GM18526 (cell line): Measurements from ENCODE around the gene NSD1.

Experiments
- POLR2A ChIP-seq: IDR thresholded peaks from 3 replicates; pipeline ENCODE4 v1.6.1; 2011; ENCODE audit not compliant: insufficient read length; ENCODE audit errors: extremely low read depth

Gene NSD1

DNA sequence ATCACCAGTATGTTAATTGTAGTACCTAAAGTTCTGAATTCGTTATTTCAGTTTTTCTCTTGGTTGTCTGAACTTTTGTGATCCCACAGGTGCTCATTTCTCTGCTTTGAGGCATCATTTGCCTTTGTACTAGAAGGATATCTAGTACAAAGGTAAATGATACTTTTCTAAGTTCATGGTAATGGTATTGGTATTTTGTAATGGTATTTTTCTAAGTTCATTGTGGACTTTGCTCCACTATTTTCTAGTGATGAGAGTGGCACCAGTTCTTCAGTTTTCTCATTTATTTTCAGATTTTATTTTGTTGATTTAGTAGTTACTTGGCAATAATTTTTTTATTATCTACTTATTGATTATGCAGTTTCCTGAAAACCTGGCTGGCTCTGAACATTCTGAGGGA, 127.9 kb downstream of the NSD1 start:
- no peak for TF ChIP-seq POLR2A

GRCh38 chr5:177264178-177264577, 130.6 kb downstream of the NSD1 start:
- TF ChIP-seq POLR2A: no peak

DNA sequence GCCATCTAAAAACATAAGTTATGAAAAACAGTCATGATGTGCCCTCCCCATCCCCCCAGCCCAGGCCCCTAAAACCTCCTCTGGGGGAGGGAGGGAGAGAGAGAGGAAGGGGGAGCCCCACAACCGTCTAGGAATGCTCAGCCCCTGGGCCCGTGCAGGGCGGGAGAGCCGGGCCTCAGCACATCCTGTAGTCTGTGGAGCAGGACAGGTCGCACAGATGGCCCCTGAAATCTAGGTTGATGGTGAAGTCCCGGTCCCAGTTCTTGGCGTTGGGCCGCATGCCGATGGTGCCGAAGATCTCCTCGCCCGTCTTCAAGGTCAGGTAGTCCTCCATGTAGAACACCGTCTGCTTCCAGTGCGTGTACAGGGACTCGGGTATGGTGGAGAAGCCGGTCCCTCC, 131.8 kb downstream of the NSD1 start:
- TF ChIP-seq POLR2A: no peak

DNA sequence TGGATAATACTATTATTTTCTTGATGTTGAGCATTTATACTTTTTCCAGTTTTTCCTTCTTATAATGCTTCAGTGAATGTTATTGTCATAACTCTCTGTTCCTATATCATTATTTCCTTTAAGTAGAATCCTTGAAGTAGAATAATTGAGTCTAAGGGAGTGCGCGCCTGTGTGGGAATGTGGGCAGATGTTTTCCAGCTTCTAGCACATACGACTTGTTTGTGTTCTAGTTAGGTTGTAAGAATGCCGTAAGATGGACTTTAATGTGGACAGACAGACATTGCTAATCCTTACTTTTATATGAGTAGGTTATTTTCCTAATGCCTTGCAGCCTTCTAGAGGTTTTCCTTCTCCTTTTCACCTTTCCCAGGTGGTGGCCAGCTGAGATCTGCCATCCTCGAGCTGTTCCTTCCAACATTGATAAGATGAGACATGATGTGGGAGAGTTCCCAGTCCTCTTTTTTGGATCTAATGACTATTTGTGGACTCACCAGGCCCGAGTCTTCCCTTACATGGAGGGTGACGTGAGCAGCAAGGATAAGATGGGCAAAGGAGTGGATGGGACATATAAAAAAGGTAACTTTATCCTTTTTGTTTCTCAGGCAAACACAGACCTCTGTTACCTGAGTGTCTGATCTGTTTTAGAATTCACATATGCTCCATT, 135.8 kb downstream of the NSD1 start:
- no peak for TF ChIP-seq POLR2A

DNA sequence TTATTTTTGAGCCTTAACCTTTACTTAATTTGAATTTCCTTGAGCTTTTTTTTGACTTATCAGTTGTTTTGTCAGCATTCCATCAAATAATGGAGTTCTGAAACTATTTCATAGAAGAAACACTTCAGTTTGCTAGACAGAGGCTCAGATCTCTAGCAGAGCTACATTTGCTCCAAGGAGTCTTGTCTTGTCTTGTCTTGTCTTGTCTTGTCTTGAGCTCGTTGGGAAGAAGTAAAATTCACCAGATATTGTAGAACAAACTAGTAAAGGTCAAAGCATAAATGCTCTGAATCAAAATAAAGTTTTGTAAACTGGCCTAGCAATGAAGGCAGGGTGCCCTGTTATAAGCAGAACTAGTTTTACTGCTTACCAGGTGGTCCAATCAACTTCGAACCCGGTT, 136.4 kb downstream of the NSD1 start:
- no peak for TF ChIP-seq POLR2A

- no peak for TF ChIP-seq POLR2A
These were observed 137.1 kb downstream of the NSD1 start for GRCh38 chr5:177270653-177271052.

DNA sequence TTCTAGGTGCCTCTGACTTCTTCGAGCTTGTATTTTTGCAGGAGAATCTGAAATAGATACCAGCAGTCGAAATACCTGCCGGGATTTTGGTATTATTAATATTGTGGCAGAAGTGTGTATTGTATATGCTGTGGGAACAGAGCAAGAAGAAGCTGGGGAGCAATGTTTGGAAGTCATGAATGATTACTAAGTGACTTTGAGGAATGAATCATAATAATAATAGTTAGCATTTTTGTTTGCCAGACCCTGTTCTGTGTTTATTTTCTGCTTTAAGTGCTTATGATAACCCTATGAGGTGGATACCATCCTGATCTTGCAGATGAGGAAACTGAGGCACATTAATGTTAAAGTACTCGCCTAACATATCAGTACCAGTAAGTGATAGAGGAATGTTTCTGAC, 137.5 kb downstream of the NSD1 start:
- TF ChIP-seq POLR2A: no peak

- TF ChIP-seq POLR2A: no peak
These were observed 142.3 kb downstream of the NSD1 start for GRCh38 chr5:177275883-177276282.

- no peak for TF ChIP-seq POLR2A
These were observed 143.3 kb downstream of the NSD1 start for GRCh38 chr5:177276886-177277285.

- TF ChIP-seq POLR2A: no peak
These were observed 154.6 kb downstream of the NSD1 start for GRCh38 chr5:177288191-177288590.

- TF ChIP-seq POLR2A: no peak
These were observed 157.4 kb downstream of the NSD1 start for GRCh38 chr5:177290816-177291596.

DNA sequence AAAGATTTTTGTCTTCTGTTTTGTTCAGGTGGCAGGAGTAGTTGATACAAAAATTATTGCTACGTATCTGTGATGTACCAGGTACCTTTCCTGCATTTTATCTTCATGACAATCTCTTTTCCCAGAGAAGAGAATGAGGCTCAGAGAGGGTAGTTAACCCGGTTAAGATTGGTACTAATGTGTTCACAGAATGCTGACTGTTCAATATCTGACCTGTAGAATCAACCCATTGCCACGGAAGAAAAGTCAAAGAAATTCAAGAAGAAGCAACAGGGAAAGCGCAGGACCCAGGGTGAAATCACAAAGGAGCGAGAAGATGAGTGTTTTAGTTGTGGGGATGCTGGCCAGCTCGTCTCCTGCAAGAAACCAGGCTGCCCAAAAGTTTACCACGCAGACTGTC, 158.2 kb downstream of the NSD1 start:
- TF ChIP-seq POLR2A: no peak

GRCh38 chr5:177293819-177294581, 160.4 kb downstream of the NSD1 start:
- TF ChIP-seq POLR2A: no peak

GRCh38 chr5:177294632-177295031, 161.1 kb downstream of the NSD1 start:
- TF ChIP-seq POLR2A: no peak

- no peak for TF ChIP-seq POLR2A
These were observed 162.4 kb downstream of the NSD1 start for GRCh38 chr5:177295924-177296323.

- TF ChIP-seq POLR2A: no peak
These were observed 163.0 kb downstream of the NSD1 start for GRCh38 chr5:177296581-177296980.
